MM.1S (cell line): ENCODE results near the gene GAPDH.
"Not testable (repeated sequence)": the region's sequence is repeated elsewhere in the genome, so short reads cannot be mapped to it uniquely, and the experiment has no call there.

Experiments
- EZH2 ChIP-seq: fragments of 300-600 bp; sonication (generic); optimal IDR thresholded peaks from 2 replicates; pipeline ENCODE3; 2017; ENCODE audit warnings: low read depth, mild to moderate bottlenecking, antibody characterized with exemption, low read length, mixed read lengths
- TF ChIP-seq, protein P1 (sequence below): fragments of 300-600 bp; sonication (generic); IDR thresholded peaks from 2 replicates; pipeline ENCODE4 v1.5.1; 2016; ENCODE audit warnings: antibody characterized with exemption, low read length, mixed read lengths

DNA sequence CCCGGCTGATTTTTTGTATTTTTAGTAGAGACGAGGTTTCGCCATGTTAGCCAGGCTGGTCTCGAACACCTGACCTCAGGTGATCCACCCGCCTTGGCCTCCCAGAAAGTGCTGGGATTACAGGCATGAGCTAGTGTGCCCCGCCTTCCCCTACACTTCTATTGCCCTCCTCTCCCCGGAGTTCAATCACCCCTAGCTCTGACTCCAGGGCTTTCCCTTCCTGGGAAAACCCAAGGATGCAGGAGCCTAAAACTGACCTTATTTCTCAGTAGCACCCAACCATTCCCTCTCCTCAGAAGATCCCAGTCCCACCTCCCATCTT, 22.1 kb downstream of the GAPDH start:
- not testable (repeated sequence) for TF ChIP-seq EZH2
- TF ChIP-seq, protein P1, sequence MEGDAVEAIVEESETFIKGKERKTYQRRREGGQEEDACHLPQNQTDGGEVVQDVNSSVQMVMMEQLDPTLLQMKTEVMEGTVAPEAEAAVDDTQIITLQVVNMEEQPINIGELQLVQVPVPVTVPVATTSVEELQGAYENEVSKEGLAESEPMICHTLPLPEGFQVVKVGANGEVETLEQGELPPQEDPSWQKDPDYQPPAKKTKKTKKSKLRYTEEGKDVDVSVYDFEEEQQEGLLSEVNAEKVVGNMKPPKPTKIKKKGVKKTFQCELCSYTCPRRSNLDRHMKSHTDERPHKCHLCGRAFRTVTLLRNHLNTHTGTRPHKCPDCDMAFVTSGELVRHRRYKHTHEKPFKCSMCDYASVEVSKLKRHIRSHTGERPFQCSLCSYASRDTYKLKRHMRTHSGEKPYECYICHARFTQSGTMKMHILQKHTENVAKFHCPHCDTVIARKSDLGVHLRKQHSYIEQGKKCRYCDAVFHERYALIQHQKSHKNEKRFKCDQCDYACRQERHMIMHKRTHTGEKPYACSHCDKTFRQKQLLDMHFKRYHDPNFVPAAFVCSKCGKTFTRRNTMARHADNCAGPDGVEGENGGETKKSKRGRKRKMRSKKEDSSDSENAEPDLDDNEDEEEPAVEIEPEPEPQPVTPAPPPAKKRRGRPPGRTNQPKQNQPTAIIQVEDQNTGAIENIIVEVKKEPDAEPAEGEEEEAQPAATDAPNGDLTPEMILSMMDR, result not testable (repeated sequence)
